ENCODE measurements around the gene ADAD2. TPM values are rescaled to one million over a fixed set of nuclear protein-coding genes. Genes with fewer than 3 reads are reported as not detected.

ADAD2 gene
- total and polyA plus RNA-seq, 5 experiments from 2014 or later: 0.10 to 0.21 (median 0.12) TPM; not detected in 2

- no peaks in the 10 kb centered on the region for H3K4me1 Mint-ChIP-seq
- H3K9me3 Mint-ChIP-seq: no peaks in the 10 kb centered on the region
- POLR2A ChIA-PET: no interaction called here
- no peak overlapping the region for H3K27ac Mint-ChIP-seq
- no peak for ATAC-seq
- H3K36me3 Mint-ChIP-seq: no peaks in the 10 kb centered on the region
- H3K27me3 Mint-ChIP-seq: peaks cover 6 to 23% (median 15%) of the 10 kb centered on the region in 5 donors
- DNase-seq: no peak
- H3K4me3 Mint-ChIP-seq: no peak overlapping the region
These were observed 33.6 kb downstream of the ADAD2 start for GRCh38 chr16:84224554-84224953.

- ATAC-seq (no peak), DNase-seq (no peak)
- Mint-ChIP-seq H3K4me3 (no peak overlapping the region), H3K27me3 (peaks cover 6 to 23% (median 17%) of the 10 kb centered on the region in 5 donors), H3K4me1 (no peaks in the 10 kb centered on the region), H3K9me3 (no peaks in the 10 kb centered on the region), H3K36me3 (no peaks in the 10 kb centered on the region), H3K27ac (no peak overlapping the region)
- POLR2A ChIA-PET: no interaction called here
These were observed 34.2 kb downstream of the ADAD2 start for GRCh38 chr16:84225126-84225525.

GRCh38 chr16:84225571-84225970, 34.6 kb downstream of the ADAD2 start:
- Mint-ChIP-seq H3K36me3 (no peaks in the 10 kb centered on the region), H3K9me3 (no peaks in the 10 kb centered on the region), H3K27me3 (peaks cover 6 to 25% (median 17%) of the 10 kb centered on the region in 5 donors), H3K27ac (no peak overlapping the region), H3K4me3 (no peak overlapping the region), H3K4me1 (no peaks in the 10 kb centered on the region)
- no peak for ATAC-seq
- POLR2A ChIA-PET: no interaction called here
- no peak for DNase-seq

GRCh38 chr16:84226026-84226425, 35.1 kb downstream of the ADAD2 start:
- POLR2A ChIA-PET: no interaction called here
- Mint-ChIP-seq H3K9me3 (no peaks in the 10 kb centered on the region), H3K4me1 (no peaks in the 10 kb centered on the region), H3K36me3 (no peaks in the 10 kb centered on the region), H3K4me3 (no peak overlapping the region), H3K27ac (no peak overlapping the region), H3K27me3 (peaks cover 6 to 30% (median 17%) of the 10 kb centered on the region in 5 donors)
- DNase-seq: no peak
- ATAC-seq: no peak

GRCh38 chr16:84227548-84227947, 36.6 kb downstream of the ADAD2 start:
- no peaks in the 10 kb centered on the region for H3K4me1 Mint-ChIP-seq
- POLR2A ChIA-PET: no interaction called here
- no peak for ATAC-seq
- H3K27me3 Mint-ChIP-seq: peaks cover 6 to 44% (median 23%) of the 10 kb centered on the region in 5 donors
- H3K9me3 Mint-ChIP-seq: no peaks in the 10 kb centered on the region
- no peaks in the 10 kb centered on the region for H3K36me3 Mint-ChIP-seq
- DNase-seq: no peak
- no peak overlapping the region for H3K27ac Mint-ChIP-seq
- no peak overlapping the region for H3K4me3 Mint-ChIP-seq

GRCh38 chr16:84228256-84228838, 37.4 kb downstream of the ADAD2 start:
- Mint-ChIP-seq H3K4me3 (no peak overlapping the region), H3K4me1 (no peaks in the 10 kb centered on the region), H3K9me3 (no peaks in the 10 kb centered on the region), H3K36me3 (no peaks in the 10 kb centered on the region), H3K27ac (no peak overlapping the region), H3K27me3 (peaks cover 6 to 44% (median 20%) of the 10 kb centered on the region in 5 donors)
- POLR2A ChIA-PET: no interaction called here
- DNase-seq (no peak), ATAC-seq (no peak)

GRCh38 chr16:84229471-84229870, 38.5 kb downstream of the ADAD2 start:
- Mint-ChIP-seq H3K27ac (no peak overlapping the region), H3K27me3 (peaks cover 6 to 44% (median 20%) of the 10 kb centered on the region in 5 donors), H3K9me3 (peaks cover 0 to 2% (median 0%) of the 10 kb centered on the region in 9 donors), H3K36me3 (no peaks in the 10 kb centered on the region), H3K4me1 (no peaks in the 10 kb centered on the region), H3K4me3 (no peak overlapping the region)
- POLR2A ChIA-PET: no interaction called here
- ATAC-seq (no peak), DNase-seq (no peak)

GRCh38 chr16:84232060-84232459, 41.1 kb downstream of the ADAD2 start:
- no peak overlapping the region for H3K4me3 Mint-ChIP-seq
- no peaks in the 10 kb centered on the region for H3K36me3 Mint-ChIP-seq
- no peaks in the 10 kb centered on the region for H3K4me1 Mint-ChIP-seq
- ATAC-seq (no peak), DNase-seq (no peak)
- POLR2A ChIA-PET: no interaction called here
- peaks cover 0 to 2% (median 0%) of the 10 kb centered on the region in 9 donors for H3K9me3 Mint-ChIP-seq
- peaks cover 3 to 31% (median 13%) of the 10 kb centered on the region in 5 donors for H3K27me3 Mint-ChIP-seq
- no peak overlapping the region for H3K27ac Mint-ChIP-seq

GRCh38 chr16:84232969-84233368, 42.0 kb downstream of the ADAD2 start:
- Mint-ChIP-seq H3K36me3 (no peaks in the 10 kb centered on the region), H3K27me3 (peaks cover 0 to 22% (median 13%) of the 10 kb centered on the region in 5 donors), H3K4me1 (no peaks in the 10 kb centered on the region), H3K9me3 (peaks cover 0 to 2% (median 0%) of the 10 kb centered on the region in 9 donors), H3K27ac (no peak overlapping the region), H3K4me3 (no peak overlapping the region)
- no peak for ATAC-seq
- POLR2A ChIA-PET: interaction anchor here (0.7 kb wide), 1 partner anchor 8 kb away, joined by 3 read pairs; no protein-coding TSS in a partner anchor
- DNase-seq: no peak

GRCh38 chr16:84233748-84234147, 42.8 kb downstream of the ADAD2 start:
- no peak overlapping the region for H3K27ac Mint-ChIP-seq
- H3K9me3 Mint-ChIP-seq: peaks cover 0 to 2% (median 0%) of the 10 kb centered on the region in 9 donors
- DNase-seq: no peak
- no peaks in the 10 kb centered on the region for H3K36me3 Mint-ChIP-seq
- H3K27me3 Mint-ChIP-seq: peaks cover under 1 to 27% (median 13%) of the 10 kb centered on the region in 5 donors
- POLR2A ChIA-PET: no interaction called here
- H3K4me3 Mint-ChIP-seq: no peak overlapping the region
- H3K4me1 Mint-ChIP-seq: no peaks in the 10 kb centered on the region
- ATAC-seq: no peak

- no peak overlapping the region for H3K27ac Mint-ChIP-seq
- H3K9me3 Mint-ChIP-seq: peaks cover 0 to 2% (median 0%) of the 10 kb centered on the region in 9 donors
- no peak for DNase-seq
- ATAC-seq: no peak
- no peaks in the 10 kb centered on the region for H3K4me1 Mint-ChIP-seq
- peaks cover 6 to 35% (median 18%) of the 10 kb centered on the region in 5 donors for H3K27me3 Mint-ChIP-seq
- H3K36me3 Mint-ChIP-seq: no peaks in the 10 kb centered on the region
- H3K4me3 Mint-ChIP-seq: no peak overlapping the region
- POLR2A ChIA-PET: no interaction called here
These were observed 43.6 kb downstream of the ADAD2 start for GRCh38 chr16:84234321-84235241.

- ATAC-seq (no peak), DNase-seq (no peak)
These were observed 45.7 kb downstream of the ADAD2 start for GRCh38 chr16:84236671-84237070.

GRCh38 chr16:84237994-84238750, 47.2 kb downstream of the ADAD2 start:
- peaks cover 0 to 2% (median 0%) of the 10 kb centered on the region in 9 donors for H3K9me3 Mint-ChIP-seq
- no peak overlapping the region for H3K27ac Mint-ChIP-seq
- peaks cover 15 to 45% (median 27%) of the 10 kb centered on the region in 5 donors for H3K27me3 Mint-ChIP-seq
- no peaks in the 10 kb centered on the region for H3K4me1 Mint-ChIP-seq
- POLR2A ChIA-PET: no interaction called here
- no peak overlapping the region for H3K4me3 Mint-ChIP-seq
- DNase-seq (no peak), ATAC-seq (no peak)
- no peaks in the 10 kb centered on the region for H3K36me3 Mint-ChIP-seq

More at GRCh38 chr16:84236671-84237070, 45.7 kb downstream of the ADAD2 start:
- Mint-ChIP-seq H3K36me3 (no peaks in the 10 kb centered on the region), H3K27ac (no peak overlapping the region), H3K4me3 (no peak overlapping the region), H3K27me3 (peaks cover 13 to 42% (median 25%) of the 10 kb centered on the region in 5 donors), H3K4me1 (no peaks in the 10 kb centered on the region), H3K9me3 (peaks cover 0 to 2% (median 0%) of the 10 kb centered on the region in 9 donors)
- POLR2A ChIA-PET: no interaction called here

Data from naive thymus-derived CD8-positive, alpha-beta T cell (primary cell).